Measurements from ENCODE around the gene GPSM1. TPM values are rescaled to one million over a fixed set of nuclear protein-coding genes. Genes with fewer than 3 reads are reported as not detected.

Gene GPSM1
- total RNA-seq, 1 experiment from 2014 or later: 24.7 TPM

GRCh38 chr9:136353757-136354488 is 26.6 kb downstream of the GPSM1 start:
- Mint-ChIP-seq H3K4me3 (no peak overlapping the region), H3K36me3 (ENCODE audit: insufficient read depth in 1 of 3, low read depth in 3 of 3) (peaks cover 0 to 3% (median 0%) of the 10 kb centered on the region in 3 experiments; a peak in 1 of 7 replicates), H3K27me3 (ENCODE audit: low read depth) (no peaks in the 10 kb centered on the region), H3K4me1 (no peaks in the 10 kb centered on the region; a peak in 1 of 4 replicates), H3K9me3 (no peaks in the 10 kb centered on the region), H3K27ac (no peak overlapping the region)
- H2BK5ac ChIP-seq (ENCODE audit: insufficient read length, low read length): no peak overlapping the region
- H3K4ac ChIP-seq (ENCODE audit: low read depth, low read length): no peak overlapping the region
- H3K23ac ChIP-seq (ENCODE audit: insufficient read length, low read depth, low read length): no peak overlapping the region
- no peak overlapping the region for H3K4me2 ChIP-seq (ENCODE audit: insufficient read depth, insufficient read length, low read length)
- no peak overlapping the region for H2BK12ac ChIP-seq (ENCODE audit: insufficient read length, low read depth, low read length)
- H4K8ac ChIP-seq (replicated peaks; ENCODE audit: insufficient read length, low read depth, low read length): no peak overlapping the region
- no peak overlapping the region for H3T11ph ChIP-seq (ENCODE audit: low read length)
- H2AFZ ChIP-seq (ENCODE audit: low read length): no peak overlapping the region
- no peaks in the 10 kb centered on the region for H3K4me1 ChIP-seq (ENCODE audit: insufficient read depth, low read length)
- no peak overlapping the region for H2AK5ac ChIP-seq (ENCODE audit: insufficient read length, low read length)
- no peak overlapping the region for H2BK15ac ChIP-seq (ENCODE audit: low read depth, low read length)
- no peak overlapping the region; the same call in 1 of the 2 replicates for H3K14ac ChIP-seq (ENCODE audit: insufficient read depth, low read length)
- H3K27ac ChIP-seq (ENCODE audit: insufficient read length, low read depth, low read length): no peak overlapping the region
- H3K9ac ChIP-seq (ENCODE audit: extremely low read depth, insufficient read length, low read length): no peak overlapping the region
- H4K91ac ChIP-seq (ENCODE audit: insufficient read length, low read depth, low read length): no peak overlapping the region
- WGBS (ENCODE audit: extremely low coverage, insufficient read length, low lambda C conversion rate): no CpG with 5 or more reads among the region's 13 CpGs
- no peak overlapping the region for H3K18ac ChIP-seq (ENCODE audit: insufficient read length, low read depth, low read length)
- H3K56ac ChIP-seq (ENCODE audit: insufficient read length, low read depth, low read length): no peak overlapping the region
- H2BK20ac ChIP-seq (ENCODE audit: low read depth, low read length, poor library complexity, severe bottlenecking): no peak overlapping the region
- H4K5ac ChIP-seq (ENCODE audit: insufficient read length, low read depth, low read length): no peak overlapping the region
- H3K79me2 ChIP-seq (ENCODE audit: insufficient read depth, low read length): no peaks in the 10 kb centered on the region
- H3K79me1 ChIP-seq (ENCODE audit: insufficient read depth, low read depth, low read length, poor library complexity, severe bottlenecking): no peaks in the 10 kb centered on the region
- no peak for TF ChIP-seq CTCF (conservative IDR thresholded peaks at IDR 0.05)
- no peak for DNase-seq
- no peaks in the 10 kb centered on the region for H3K27me3 ChIP-seq (ENCODE audit: insufficient read depth, low read length)
- no peaks in the 10 kb centered on the region for H3K9me3 ChIP-seq (ENCODE audit: control insufficient read depth, low read depth, low read length)
- no peak overlapping the region for H2BK120ac ChIP-seq (ENCODE audit: low read depth, low read length, poor library complexity, severe bottlenecking)
- no peaks in the 10 kb centered on the region for H4K20me1 ChIP-seq (ENCODE audit: control insufficient read depth, insufficient read depth, insufficient read length)
- H3K23me2 ChIP-seq (ENCODE audit: insufficient read length, low read depth, low read length, poor library complexity, severe bottlenecking): no peaks in the 10 kb centered on the region
